Stimulated activated naive B cell treated with anti-CD40 and anti-IgM and Interleukin-4, amounts not matched to agents 10 μg/mL and 1 μg/mL and 100 μg/mL, for 72 hours (primary cell): ENCODE measurements around the gene RADIL.
"Not testable (repeated sequence)": the region's sequence is repeated elsewhere in the genome, so short reads cannot be mapped to it uniquely, and the experiment has no call there.

Experiments used
- ATAC-seq, 2 donors: fragments of 150-1000 bp; cut with Tn5 transposase; replicated peaks; 2 replicates each; pipeline ENCODE4 v1.10.0; 2021; ENCODE audit warnings: moderate library complexity in 1 of 2
- DNase-seq: peaks from one replicate; pipeline ENCODE4 v3.0.0; 2021
- H3K27ac Mint-ChIP-seq: one replicate; pipeline ENCODE4 v1.8.0; 2022; ENCODE audit warnings: mild to moderate bottlenecking, mixed read lengths
- H3K27me3 Mint-ChIP-seq, 2 donors: one replicate each; pipeline ENCODE4 v1.8.0; 2022; ENCODE audit warnings: mixed read lengths in 2 of 2
- H3K36me3 Mint-ChIP-seq, 2 donors: one replicate each; pipeline ENCODE4 v1.8.0; 2022; ENCODE audit warnings: mixed read lengths in 2 of 2, mild to moderate bottlenecking in 1 of 2
- H3K4me1 Mint-ChIP-seq, 2 donors: one replicate each; pipeline ENCODE4 v1.8.0; 2022; ENCODE audit warnings: mixed read lengths in 2 of 2, mild to moderate bottlenecking in 1 of 2
- H3K4me3 Mint-ChIP-seq, 2 donors: one replicate each; pipeline ENCODE4 v1.8.0; 2022; ENCODE audit warnings: mild to moderate bottlenecking in 2 of 2, mixed read lengths in 2 of 2, moderate library complexity in 1 of 2
- H3K9me3 Mint-ChIP-seq, 2 donors: one replicate each; pipeline ENCODE4 v1.8.0; 2022; ENCODE audit warnings: mixed read lengths in 2 of 2, mild to moderate bottlenecking in 1 of 2

RADIL gene

GRCh38 chr7:4796453-4796852, 87.1 kb downstream of the RADIL start:
- Mint-ChIP-seq H3K9me3 (no peaks in the 10 kb centered on the region), H3K36me3 (peaks cover 19 to 21% of the 10 kb centered on the region in 2 donors), H3K4me3 (no peak overlapping the region), H3K27me3 (no peaks in the 10 kb centered on the region), H3K4me1 (peaks cover 10 to 17% of the 10 kb centered on the region in 2 donors), H3K27ac (no peak overlapping the region)
- DNase-seq (no peak), ATAC-seq (no peak)

DNA sequence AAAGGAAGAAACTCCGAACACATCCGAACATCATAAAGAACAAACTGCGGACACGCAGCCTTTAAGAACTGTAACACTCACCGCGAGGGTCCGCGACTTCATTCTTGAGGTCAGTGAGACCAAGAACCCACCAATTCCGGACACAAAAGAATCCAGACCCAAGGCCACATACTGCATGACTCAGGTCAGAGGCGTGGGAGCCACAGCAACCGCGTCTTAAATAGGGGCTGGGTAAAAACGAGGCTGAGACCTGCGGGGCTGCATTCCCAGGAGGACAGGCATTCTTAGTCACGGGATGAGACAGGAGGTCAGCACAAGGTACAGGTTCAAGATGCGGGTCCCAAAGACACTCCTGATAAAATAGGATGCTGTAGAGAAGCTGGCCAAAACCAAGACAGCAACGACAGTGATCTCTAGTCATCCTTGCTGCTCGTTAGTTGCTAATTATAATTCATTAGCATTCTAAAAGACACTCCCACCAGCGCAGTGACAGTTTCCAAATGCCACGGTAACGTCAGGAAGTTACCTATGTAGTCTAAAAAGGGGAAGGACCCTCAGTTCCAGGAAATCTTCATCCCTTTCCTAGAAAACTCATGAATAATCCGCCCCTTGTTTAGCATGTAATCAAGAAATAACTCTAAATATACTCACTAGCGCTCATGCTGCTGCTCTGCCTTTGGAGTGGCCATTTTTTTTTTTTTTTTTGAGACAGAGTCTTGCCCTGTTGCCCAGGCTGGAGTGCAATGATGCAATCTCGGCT, 88.7 kb downstream of the RADIL start:
- H3K36me3 Mint-ChIP-seq = peaks cover 34% of the 10 kb centered on the region in 2 donors
- ATAC-seq = no peak
- peaks cover 7 to 28% of the 10 kb centered on the region in 2 donors for H3K4me1 Mint-ChIP-seq
- no peak for DNase-seq
- no peaks in the 10 kb centered on the region for H3K9me3 Mint-ChIP-seq
- H3K4me3 Mint-ChIP-seq = no peak overlapping the region
- H3K27ac Mint-ChIP-seq = peak overlapping the region; percentile 53
- no peaks in the 10 kb centered on the region for H3K27me3 Mint-ChIP-seq

- ATAC-seq, H3K27me3 Mint-ChIP-seq, H3K4me3 Mint-ChIP-seq, DNase-seq, H3K9me3 Mint-ChIP-seq: not testable (repeated sequence)
- peaks cover 7 to 28% of the 10 kb centered on the region in 2 donors for H3K4me1 Mint-ChIP-seq
- H3K27ac Mint-ChIP-seq = peak overlapping the region; percentile 53
- peaks cover 34 to 35% of the 10 kb centered on the region in 2 donors for H3K36me3 Mint-ChIP-seq
Measured at GRCh38 chr7:4794171-4794570, 89.3 kb downstream of the RADIL start.

DNA sequence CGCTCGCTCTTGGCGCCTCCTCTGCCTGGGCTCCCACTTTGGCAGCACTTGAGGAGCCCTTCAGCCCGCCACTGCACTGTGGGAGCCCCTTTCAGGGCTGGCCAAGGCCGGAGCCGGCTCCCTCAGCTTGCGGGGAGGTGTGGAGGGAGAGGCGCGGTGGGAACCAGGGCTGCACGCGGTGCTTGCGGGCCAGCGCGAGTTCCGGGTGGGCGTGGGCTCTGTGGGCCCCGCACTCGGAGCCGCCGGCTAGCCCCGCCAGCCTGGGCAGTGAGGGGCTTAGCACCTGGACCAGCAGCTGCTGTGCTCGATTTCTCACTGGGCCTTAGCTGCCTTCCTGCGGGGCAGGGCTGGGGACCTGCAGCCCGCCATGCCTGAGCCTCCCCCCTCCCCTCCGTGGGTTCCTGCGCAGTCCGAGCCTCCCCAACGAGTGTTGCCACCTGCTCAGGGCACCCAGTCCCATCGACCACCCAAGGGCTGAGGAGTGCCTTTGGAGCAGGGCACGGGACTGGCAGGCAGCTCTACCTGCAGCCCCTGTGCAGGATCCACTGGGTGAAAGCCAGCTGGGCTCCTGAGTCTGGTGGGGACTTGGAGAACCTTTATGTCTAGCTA, 90.0 kb downstream of the RADIL start:
- not testable (repeated sequence) for DNase-seq, H3K27ac Mint-ChIP-seq, H3K9me3 Mint-ChIP-seq, H3K27me3 Mint-ChIP-seq, ATAC-seq
- Mint-ChIP-seq H3K4me3 (peak overlapping the region in 1 of 2 donors; percentile 26), H3K36me3 (peaks cover 34 to 39% of the 10 kb centered on the region in 2 donors), H3K4me1 (peaks cover 7 to 28% of the 10 kb centered on the region in 2 donors)

- peak overlapping the region; percentile 9 for H3K27ac Mint-ChIP-seq
- ATAC-seq (peak; percentile 35 to 40), DNase-seq (no peak)
- no peaks in the 10 kb centered on the region for H3K27me3 Mint-ChIP-seq
- no peaks in the 10 kb centered on the region for H3K9me3 Mint-ChIP-seq
- H3K4me3 Mint-ChIP-seq = no peak overlapping the region
- H3K4me1 Mint-ChIP-seq = peaks cover 9 to 23% of the 10 kb centered on the region in 2 donors
- H3K36me3 Mint-ChIP-seq = peaks cover 39 to 43% of the 10 kb centered on the region in 2 donors
Measured at GRCh38 chr7:4792537-4793126, 90.9 kb downstream of the RADIL start.

GRCh38 chr7:4791738-4792536, 91.6 kb downstream of the RADIL start:
- H3K27ac Mint-ChIP-seq = peak overlapping the region; percentile 25
- peaks cover 9 to 23% of the 10 kb centered on the region in 2 donors for H3K4me1 Mint-ChIP-seq
- ATAC-seq (peak; percentile 78 to 81), DNase-seq (peak; percentile 64)
- H3K36me3 Mint-ChIP-seq = peaks cover 41 to 44% of the 10 kb centered on the region in 2 donors
- H3K27me3 Mint-ChIP-seq = no peaks in the 10 kb centered on the region
- peak overlapping the region in 1 of 2 donors; percentile 7 for H3K4me3 Mint-ChIP-seq
- H3K9me3 Mint-ChIP-seq = no peaks in the 10 kb centered on the region

- H3K4me1 Mint-ChIP-seq = peaks cover 9 to 23% of the 10 kb centered on the region in 2 donors
- peak overlapping the region; percentile 25 for H3K27ac Mint-ChIP-seq
- peaks cover 43 to 44% of the 10 kb centered on the region in 2 donors for H3K36me3 Mint-ChIP-seq
- H3K4me3 Mint-ChIP-seq = peak overlapping the region; percentile 7 to 37
- DNase-seq (no peak), ATAC-seq (no peak)
- H3K9me3 Mint-ChIP-seq = no peaks in the 10 kb centered on the region
- H3K27me3 Mint-ChIP-seq = no peaks in the 10 kb centered on the region
Measured at GRCh38 chr7:4791101-4791737, 92.3 kb downstream of the RADIL start.

- H3K4me1 Mint-ChIP-seq = peaks cover 9 to 23% of the 10 kb centered on the region in 2 donors
- DNase-seq (no peak), ATAC-seq (no peak)
- H3K36me3 Mint-ChIP-seq = peaks cover 41 to 44% of the 10 kb centered on the region in 2 donors
- H3K27me3 Mint-ChIP-seq = no peaks in the 10 kb centered on the region
- no peak overlapping the region for H3K27ac Mint-ChIP-seq
- no peak overlapping the region for H3K4me3 Mint-ChIP-seq
- no peaks in the 10 kb centered on the region for H3K9me3 Mint-ChIP-seq
Measured at GRCh38 chr7:4790516-4790991, 93.0 kb downstream of the RADIL start.

- Mint-ChIP-seq H3K27me3 (no peaks in the 10 kb centered on the region), H3K4me1 (peaks cover 9 to 23% of the 10 kb centered on the region in 2 donors), H3K4me3 (no peak overlapping the region), H3K27ac (no peak overlapping the region), H3K36me3 (peaks cover 41 to 44% of the 10 kb centered on the region in 2 donors), H3K9me3 (no peaks in the 10 kb centered on the region)
- no peak for DNase-seq
- ATAC-seq = no peak
Measured at GRCh38 chr7:4790078-4790465, 93.4 kb downstream of the RADIL start.

DNA sequence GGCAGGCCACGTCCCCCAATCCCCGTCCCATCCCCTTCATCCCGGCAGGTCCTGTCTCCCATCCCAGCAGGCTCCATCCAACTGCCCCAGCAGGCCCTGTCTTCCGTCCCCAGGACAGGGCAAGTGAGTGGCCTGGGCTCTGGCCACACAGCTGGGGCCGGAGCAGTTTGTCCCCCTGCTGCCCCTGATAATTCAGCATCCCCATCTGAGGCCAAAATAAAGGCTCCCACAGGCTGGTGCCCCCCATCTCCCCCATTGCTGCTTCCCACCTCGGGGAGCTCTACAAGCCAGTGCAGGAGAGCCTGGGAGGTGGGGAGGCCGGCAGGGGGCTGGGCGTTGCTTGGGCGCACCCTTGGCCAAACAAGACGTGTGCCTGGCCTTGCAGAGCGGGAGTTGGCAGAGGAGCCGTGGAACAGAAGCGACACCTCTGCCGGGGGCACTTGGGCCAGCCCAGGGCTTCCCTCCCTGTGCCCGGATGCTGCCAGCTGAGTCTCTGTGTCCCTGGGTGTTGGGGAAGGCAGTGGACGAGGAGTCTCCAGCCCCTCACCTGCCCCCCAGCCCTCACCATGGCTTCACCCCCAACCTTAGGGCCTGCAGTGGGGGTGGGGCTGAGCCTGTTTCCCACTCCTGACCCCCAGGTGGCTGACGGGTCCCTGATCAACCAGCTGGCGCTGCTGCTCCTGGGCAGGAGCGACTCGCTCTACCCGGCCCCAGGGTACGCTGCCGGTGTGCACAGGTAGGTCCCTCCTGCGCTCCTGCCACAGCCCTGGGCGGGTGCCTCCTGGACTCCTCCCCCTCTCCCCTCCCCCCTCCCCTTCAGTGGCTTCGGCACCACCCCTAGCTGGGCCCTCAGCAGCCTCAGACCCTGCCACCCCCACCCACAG, 94.1 kb downstream of the RADIL start:
- Mint-ChIP-seq H3K4me3 (no peak overlapping the region), H3K9me3 (no peaks in the 10 kb centered on the region), H3K27me3 (no peaks in the 10 kb centered on the region), H3K36me3 (peaks cover 38 to 42% of the 10 kb centered on the region in 2 donors), H3K27ac (no peak overlapping the region), H3K4me1 (peaks cover 6 to 20% of the 10 kb centered on the region in 2 donors)
- no peak for ATAC-seq
- no peak for DNase-seq

GRCh38 chr7:4788627-4789189, 94.8 kb downstream of the RADIL start:
- DNase-seq (no peak), ATAC-seq (no peak)
- Mint-ChIP-seq H3K9me3 (no peaks in the 10 kb centered on the region), H3K27me3 (no peaks in the 10 kb centered on the region), H3K4me3 (no peak overlapping the region), H3K27ac (peak overlapping the region; percentile 37), H3K36me3 (peaks cover 30 to 37% of the 10 kb centered on the region in 2 donors), H3K4me1 (peaks cover 6 to 18% of the 10 kb centered on the region in 2 donors)

DNA sequence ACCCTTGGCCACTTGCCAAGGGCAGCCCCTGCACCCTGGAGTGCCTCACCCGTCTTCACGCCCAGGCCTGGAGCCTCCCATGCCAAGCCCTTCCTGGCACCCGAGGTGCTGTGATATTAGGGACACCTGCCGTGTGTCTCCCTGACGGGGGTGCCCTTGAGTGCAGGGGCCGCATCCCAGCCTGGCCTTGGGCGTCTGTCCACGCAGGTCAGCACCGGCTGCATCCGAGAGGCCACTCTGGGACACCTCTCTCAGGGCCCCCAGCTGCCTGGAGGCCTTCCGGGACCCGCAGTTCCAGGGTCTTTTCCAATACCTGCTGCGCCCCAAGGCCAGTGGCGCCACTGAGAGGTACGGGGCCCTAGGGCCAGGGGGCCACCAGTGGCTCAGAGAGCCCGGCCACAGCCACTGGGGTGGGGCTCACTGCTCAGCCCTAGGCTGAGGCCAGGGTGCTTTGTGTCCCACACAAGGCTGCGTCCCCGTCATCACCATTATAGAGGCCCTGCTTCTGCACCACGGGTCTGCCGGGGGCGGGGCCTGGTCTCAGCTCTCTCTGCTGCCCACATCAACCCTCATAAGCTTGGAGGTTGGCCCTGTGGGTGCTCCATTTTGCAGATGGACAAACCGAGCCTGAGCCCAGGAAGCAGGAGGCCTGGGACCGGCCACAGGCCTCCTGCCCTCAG, 95.4 kb downstream of the RADIL start:
- Mint-ChIP-seq H3K4me1 (peaks cover 6 to 18% of the 10 kb centered on the region in 2 donors), H3K9me3 (no peaks in the 10 kb centered on the region), H3K36me3 (peaks cover 29 to 35% of the 10 kb centered on the region in 2 donors), H3K4me3 (peak overlapping the region in 1 of 2 donors; percentile 11), H3K27me3 (no peaks in the 10 kb centered on the region), H3K27ac (peak overlapping the region; percentile 10)
- ATAC-seq (no peak), DNase-seq (no peak)
